ENCODE results near the gene MS4A4E.
"Not testable (repeated sequence)": the region's sequence is repeated elsewhere in the genome, so short reads cannot be mapped to it uniquely, and the experiment has no call there.

MS4A4E gene

DNA sequence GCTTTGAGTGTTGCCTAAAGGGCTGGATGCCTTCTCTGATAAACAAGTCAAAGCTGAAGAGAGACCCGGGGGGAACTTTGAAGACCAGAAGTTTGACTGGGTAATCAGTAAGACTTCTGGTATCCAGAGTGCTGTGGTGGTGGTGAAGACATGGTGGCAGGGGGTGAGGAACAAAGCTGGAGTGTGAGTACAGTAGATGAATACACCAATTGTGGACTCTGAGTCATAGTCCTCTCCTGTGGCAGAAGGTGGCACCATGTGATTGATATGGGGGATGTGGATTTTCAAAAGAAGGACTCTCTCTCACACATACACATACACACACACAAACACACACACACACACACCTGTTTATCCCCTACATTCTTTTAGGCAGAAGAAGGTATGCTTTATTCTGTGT, 72.4 kb downstream of the MS4A4E start:
- no peak for DNase-seq (ENCODE audit: low spot score)

DNA sequence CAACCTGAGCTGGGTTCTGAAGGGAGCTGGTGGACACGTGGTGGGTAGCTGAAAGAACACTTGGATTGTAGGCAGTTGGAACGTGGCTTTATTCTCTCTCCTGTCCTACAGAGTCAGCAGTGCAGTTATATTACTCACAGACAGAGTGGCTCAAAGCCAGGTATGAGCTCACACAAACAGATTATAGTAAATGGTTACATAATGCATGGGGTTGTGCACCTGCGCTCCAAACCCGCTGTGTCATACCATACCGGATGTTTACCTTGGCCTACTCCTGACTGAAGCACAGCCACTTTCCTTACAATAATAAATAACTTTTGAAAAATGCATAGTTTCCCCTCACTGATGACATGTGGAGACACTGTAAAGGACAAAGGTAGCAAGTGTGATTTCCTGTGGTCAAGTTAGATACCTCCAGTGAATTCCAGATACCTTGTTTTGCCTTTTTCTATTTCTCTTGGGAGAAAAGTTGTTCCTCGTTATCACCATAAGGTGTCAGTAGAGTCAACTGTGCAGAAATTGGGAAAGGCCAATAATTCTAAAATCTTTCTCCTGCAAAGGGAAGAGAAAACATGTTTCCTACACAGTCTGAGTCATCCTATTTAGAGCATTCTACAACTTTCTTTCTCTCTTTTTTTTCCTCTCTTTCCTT, 73.5 kb downstream of the MS4A4E start:
- DNase-seq (ENCODE audit: low spot score) = no peak

DNA sequence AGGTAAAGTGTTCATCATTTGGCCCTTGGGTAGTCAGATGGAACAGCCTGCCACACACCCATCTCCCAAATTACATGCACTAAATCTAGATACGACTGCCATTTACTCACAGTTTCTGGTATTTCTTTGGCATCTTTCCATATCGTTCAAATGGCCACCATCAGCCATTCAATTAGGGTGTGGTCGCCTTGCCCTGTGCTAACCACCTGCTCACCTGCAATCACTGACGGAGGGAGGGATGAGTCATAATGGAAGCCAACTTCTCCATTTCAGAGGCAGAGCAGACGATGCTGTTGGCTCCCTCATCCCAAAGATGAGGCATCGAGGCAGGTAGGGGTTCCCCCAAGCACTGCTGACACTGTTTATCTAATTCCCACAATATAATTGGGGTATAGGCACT, 74.6 kb downstream of the MS4A4E start:
- no peak for DNase-seq (ENCODE audit: low spot score)

DNA sequence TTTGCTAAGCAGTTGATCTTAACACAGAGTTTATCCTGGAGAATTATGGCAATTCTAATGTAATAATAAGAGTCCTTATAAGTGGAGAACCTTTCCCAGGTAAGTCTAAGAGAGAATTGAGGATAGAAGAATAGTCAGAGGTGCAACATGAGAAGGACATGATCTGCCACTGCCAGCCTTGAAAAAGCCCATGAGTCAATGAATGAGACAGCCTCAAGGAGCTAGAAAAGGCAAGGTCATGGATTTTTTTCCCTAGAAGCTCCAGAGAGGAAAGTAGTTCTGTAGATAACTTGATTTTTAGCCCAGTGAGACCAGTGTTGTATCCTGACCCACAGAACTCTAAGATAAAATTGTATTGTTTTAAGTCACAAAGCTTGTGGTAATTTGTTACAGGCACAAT, 77.0 kb downstream of the MS4A4E start:
- no peak for DNase-seq (ENCODE audit: low spot score)

DNA sequence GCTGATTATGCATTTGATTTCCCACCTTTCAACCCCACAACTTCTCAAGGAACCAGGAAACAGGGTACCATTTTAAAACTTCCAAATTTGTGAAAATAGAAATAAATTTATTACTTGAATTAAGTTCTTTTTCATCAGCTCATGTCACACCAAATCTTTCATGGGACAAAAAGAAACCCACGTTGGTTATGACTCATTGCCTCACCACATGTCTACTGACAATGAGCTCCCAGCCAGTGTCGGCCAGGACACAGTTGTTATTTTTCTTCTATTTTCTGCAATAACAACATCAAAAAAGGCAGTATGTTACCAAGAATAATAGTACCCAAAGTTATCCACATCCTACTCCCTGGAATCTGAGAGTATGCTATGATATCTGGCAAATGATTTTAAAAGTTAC, 77.4 kb downstream of the MS4A4E start:
- DNase-seq (ENCODE audit: low spot score) = no peak

DNA sequence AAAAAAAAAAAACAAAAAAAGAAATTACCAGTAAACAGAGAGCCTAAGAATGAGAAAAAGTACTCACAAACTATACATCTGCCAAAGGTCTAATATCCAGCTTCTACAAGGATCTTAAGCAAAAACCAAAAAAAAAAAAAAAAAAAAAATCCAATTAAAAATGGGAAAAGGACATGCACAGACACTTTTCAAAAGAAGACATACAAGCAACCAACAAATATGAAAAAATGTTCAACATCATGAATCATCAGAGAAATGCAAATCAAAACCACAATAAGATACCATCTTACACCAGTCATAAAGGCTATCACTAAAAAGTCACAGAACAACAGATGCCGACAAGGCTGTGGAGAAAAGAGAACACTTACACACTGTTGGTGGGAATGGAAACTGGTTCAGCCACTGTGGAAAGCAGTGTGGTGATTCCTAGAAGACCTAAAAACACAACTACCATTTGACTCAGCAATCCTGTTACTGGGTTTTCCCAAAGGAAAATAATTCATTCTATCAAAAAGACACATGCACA, 78.3 kb downstream of the MS4A4E start:
- DNase-seq (ENCODE audit: low spot score) = no peak

DNA sequence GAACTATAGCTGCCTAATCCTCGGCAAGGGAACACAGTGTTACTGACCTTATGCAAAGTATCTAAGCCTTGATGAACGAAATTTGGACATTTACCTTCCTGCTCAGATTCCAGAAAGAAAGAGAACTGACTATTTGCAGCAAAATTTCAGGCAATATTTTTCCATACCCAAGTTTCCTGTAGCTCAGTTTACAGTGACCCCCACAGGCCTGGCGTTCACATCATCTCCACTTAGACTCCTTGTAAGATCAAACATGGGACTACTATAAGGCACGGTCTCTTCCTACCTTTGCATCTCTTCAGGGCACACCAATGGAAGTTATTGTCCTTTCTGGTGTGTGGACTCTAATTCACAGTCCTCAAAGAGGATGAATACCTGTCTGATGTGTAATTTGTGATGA, 81.2 kb downstream of the MS4A4E start:
- DNase-seq (ENCODE audit: low spot score) = no peak

DNA sequence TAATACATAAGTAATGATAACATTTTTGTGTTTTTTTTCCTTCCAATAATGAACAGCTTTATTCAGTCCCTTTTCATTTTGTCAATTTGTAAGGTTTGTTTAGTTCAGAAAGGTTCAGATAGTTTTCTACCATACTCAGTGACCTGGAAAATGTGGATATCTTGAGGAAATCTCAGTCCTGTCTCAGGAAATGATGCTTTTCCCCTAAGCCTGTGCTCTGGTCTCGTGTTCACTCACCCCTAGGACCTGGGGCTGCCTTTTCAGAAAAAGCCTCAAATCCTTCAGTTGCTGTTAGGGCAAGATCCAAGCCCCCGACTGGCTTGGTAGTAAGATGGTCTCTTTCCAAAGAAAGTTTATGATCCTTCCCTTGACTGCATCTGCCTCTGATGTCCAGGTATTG, 81.8 kb downstream of the MS4A4E start:
- DNase-seq (ENCODE audit: low spot score) = no peak

DNA sequence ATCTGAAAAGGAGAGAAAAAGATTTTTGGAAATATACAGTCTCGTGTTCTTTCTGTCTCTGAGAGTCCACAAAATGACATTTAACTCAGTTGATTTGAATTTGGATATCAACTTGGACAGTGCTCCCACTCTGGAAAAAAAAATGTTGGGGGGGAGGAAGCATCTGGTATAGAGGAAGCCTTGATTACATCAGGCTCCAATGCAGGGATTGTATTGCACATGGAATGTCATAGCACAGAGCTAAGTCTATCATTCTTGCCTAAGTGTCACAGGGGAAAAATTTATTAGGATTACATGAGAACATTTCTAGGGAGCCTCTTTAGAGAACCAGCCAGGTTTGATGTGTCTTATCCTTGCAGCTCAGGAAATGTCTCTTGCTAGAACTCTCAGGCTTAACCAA, 83.1 kb downstream of the MS4A4E start:
- no peak for DNase-seq (ENCODE audit: low spot score)

DNA sequence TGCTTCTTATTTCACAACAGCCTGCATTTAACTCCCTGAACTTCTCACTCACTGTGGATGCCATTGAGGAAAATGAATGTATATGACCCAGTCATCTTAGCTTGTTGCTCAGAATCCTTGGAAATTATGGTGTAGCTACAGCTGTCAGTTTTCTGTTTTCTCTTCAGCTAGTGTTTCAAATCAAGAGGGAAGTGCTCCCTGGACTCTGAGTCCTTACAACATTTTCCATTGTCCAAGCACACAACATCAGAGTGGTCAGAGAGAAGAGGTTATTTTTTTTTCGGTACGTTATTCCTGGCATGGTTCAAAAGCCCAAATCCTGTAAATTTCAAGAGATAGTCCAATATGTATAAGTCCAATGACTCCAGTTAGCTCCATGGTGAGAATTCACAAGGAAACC, 83.7 kb downstream of the MS4A4E start:
- DNase-seq (ENCODE audit: low spot score) = no peak

DNA sequence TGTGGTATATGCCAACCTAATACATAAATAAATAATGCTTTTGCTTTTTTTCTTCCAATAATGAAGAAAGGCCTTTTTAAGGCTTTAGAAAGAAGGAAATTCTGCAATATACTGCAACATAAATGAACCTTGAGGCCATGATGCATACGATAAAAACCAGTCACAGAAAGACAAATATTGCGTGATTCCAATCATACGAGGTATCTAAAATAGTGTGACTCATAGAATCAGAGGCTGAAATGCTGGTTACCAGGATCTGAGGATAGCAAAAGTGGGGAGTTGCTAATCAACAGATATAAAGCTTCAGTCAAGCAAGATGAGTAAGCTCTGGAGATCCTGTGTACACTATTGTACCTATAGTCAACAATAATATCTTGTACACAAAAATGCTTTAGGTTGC, 84.3 kb downstream of the MS4A4E start:
- no peak for DNase-seq (ENCODE audit: low spot score)

DNA sequence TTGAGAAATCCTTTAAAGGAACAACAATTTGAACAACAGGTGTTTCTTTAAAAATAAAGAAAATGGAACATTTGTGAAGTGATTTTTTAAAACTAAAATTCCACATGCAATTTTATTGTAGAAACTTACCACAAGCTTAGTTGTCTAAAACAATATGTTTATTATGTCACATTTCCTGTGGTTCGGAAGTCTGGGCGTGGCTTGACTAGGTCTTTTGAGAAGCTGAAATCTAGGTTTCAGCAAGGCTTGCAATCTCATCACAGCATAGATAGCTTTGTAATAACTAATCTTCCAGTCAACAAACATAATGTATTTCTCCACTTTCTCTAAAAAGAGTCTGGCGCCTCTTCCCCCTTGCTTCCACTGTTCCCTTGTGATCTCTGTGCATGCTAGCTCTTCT, 87.0 kb downstream of the MS4A4E start:
- DNase-seq (ENCODE audit: low spot score) = no peak

DNA sequence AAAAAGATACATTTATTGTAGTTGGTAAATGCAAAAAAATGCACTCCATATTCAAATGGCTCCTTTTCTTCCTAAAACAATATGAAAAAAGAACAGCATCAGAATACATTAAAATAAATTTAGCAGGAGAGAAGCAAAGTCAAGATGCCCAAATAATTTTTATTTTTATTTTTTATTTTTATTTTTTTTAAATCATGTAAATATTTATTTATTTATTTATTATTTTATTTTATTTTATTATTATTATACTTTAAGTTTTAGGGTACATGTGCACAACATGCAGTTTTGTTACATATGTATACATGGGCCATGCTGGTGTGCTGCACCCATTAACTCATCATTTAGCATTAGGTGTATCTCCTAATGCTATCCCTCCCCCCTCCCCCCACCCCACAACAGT, 90.2 kb downstream of the MS4A4E start:
- DNase-seq (ENCODE audit: low spot score) = not testable (repeated sequence)

DNA sequence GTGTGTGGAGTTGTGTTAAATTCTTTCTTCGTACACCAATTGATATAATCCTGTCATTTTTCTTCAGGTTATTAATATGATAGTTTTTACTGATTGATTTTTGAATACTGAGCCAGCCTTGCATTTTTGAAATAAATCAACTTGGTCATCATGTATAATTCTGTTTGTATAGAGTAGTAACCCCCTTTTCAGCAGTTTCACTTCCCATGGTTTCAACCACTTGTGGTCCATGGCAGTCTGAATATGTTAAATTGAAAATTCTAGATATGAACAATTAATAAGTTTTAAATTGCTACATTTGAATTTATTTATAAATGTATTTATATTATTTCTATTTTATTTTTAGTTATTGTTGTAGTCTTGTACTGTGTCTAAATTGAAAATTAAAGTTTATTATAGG, 92.7 kb downstream of the MS4A4E start:
- no peak for DNase-seq (ENCODE audit: low spot score)

Data from AG20443 (cell line).